Measurements from ENCODE around the gene REEP5.

REEP5 gene

DNA sequence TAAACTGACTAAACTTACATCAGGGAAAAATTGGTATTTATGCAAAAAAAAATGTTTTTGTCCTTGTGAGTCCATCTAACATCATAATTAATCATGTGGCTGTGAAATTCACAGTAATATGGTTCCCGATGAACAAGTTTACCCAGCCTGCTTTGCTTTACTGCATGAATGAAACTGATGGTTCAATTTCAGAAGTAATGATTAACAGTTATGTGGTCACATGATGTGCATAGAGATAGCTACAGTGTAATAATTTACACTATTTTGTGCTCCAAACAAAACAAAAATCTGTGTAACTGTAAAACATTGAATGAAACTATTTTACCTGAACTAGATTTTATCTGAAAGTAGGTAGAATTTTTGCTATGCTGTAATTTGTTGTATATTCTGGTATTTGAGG is 77.5 kb downstream of the REEP5 start:
- DNase-seq (ENCODE audit: low spot score) = no peak

DNA sequence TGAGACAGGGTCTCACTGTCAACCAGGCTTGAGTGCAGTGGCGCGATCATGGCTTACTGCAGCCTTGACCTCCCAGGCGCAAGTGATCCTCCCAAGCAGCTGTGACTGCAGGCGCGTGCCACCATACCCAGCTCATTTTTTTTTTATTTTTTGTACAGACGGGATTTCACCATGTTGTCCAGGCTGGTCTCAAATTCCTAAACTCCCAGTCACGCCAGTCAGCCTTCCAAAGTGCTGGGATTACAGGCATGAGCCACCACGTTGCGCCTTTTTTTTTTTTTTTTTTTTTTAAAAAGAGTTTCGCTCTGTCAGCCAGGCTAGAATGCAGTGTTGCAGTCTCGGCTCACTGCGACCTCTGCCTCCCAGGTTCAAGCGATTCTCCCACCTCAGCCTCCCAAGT is 88.1 kb downstream of the REEP5 start:
- no peak for DNase-seq (ENCODE audit: low spot score)

DNA sequence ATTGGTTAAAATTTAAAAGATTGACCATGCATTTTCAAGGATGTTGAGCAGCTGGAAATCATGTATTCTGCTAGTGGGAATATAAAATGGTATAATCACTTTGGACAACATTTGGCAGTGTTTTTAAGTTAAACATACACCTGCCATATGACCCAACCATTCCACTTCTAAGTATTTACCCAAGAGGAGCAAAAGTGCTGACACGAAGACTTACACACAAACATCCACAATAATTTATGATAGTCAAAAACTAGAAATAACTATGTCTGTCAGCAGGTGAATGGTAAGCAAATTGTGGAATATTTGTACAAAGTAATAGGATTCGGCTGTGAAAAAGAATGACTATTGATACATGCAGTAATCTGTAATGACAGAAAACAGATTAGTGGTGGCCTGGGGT is 91.6 kb downstream of the REEP5 start:
- DNase-seq (ENCODE audit: low spot score) = no peak

Data from AG20443 (cell line).